Spleen (tissue), 11 donors: ENCODE results near the gene DDRGK1. TPM values are rescaled to one million over a fixed set of nuclear protein-coding genes. Genes with fewer than 3 reads are reported as not detected.

Source experiments
- DNase-seq: peaks from one replicate; pipeline ENCODE4 v3.0.0-alpha.2; 2020
- H3K27ac ChIP-seq, 8 donors: fragments of 200-600 bp; sonication (generic) in 7 of 8; 1 replicate in 4 of 8; 2 replicates in 4 of 8; pipeline versions ENCODE4 v1.5.0 to v1.8.0; 2016 to 2021; ENCODE audit warnings: inconsistent platforms in 4 of 8, mild to moderate bottlenecking in 4 of 8, moderate library complexity in 1 of 8
- H3K27me3 ChIP-seq, 7 donors: fragments of 200-600 bp; sonication (generic) in 6 of 7; replicated peaks in 1 of 7; 1 replicate in 4 of 7; 2 replicates in 3 of 7; pipeline versions ENCODE4 v1.5.0 to v1.8.0; 2016 to 2021; ENCODE audit warnings: inconsistent platforms in 3 of 7, mild to moderate bottlenecking in 1 of 7
- H3K36me3 ChIP-seq, 6 donors: fragments of 200-600 bp; sonication (generic) in 5 of 6; 1 replicate in 4 of 6; 2 replicates in 2 of 6; pipeline versions ENCODE4 v1.5.0 to v1.8.0; 2016 to 2021; ENCODE audit warnings: inconsistent platforms in 2 of 6
- H3K4me1 ChIP-seq, 6 donors: fragments of 200-600 bp; sonication (generic) in 5 of 6; 1 replicate in 3 of 6; 2 replicates in 3 of 6; pipeline versions ENCODE4 v1.5.0 to v1.8.0; 2016 to 2021; ENCODE audit warnings: inconsistent platforms in 3 of 6
- H3K4me3 ChIP-seq, 8 donors: fragments of 200-600 bp; sonication (generic) in 7 of 8; 1 replicate in 4 of 8; 2 replicates in 4 of 8; pipeline versions ENCODE4 v1.5.0 to v1.8.0; 2016 to 2021; ENCODE audit warnings: inconsistent platforms in 4 of 8, mild to moderate bottlenecking in 4 of 8, moderate library complexity in 2 of 8
- H3K9me3 ChIP-seq, 8 donors: fragments of 200-600 bp; sonication (generic) in 7 of 8; 1 replicate in 4 of 8; 2 replicates in 4 of 8; pipeline versions ENCODE4 v1.5.0 to v1.8.0; 2016 to 2021; ENCODE audit warnings: inconsistent platforms in 4 of 8
- POLR2A ChIP-seq, 3 donors: fragments of 450-650 bp; IDR thresholded peaks; one replicate each; pipeline ENCODE4 v1.5.1; 2017; ENCODE audit warnings: antibody characterized with exemption in 3 of 3, mild to moderate bottlenecking in 1 of 3
- POLR2AphosphoS5 ChIP-seq, 3 donors: sonication (generic); formaldehyde crosslinking; IDR thresholded peaks; one replicate each; pipeline ENCODE4 v1.5.1; 2017; ENCODE audit warnings: antibody characterized with exemption in 3 of 3
- WGBS, 5 donors: extraction: QIAGEN DNeasy Blood & Tissue Kit in 3 of 5; methylation state at CpG; one replicate each; pipeline versions ENCODE4 v1.1.5 to v1.1.7; 2013 to 2018; 5-methylcytosine and 5-hydroxymethylcytosine counted together
- intact Hi-C: fragments of 100-400 bp; cut with DNase I; formaldehyde crosslinking; loops from one replicate; pipeline ENCODE4 v1.15.0; 2023; ENCODE audit warnings: low total_unique reads
- polyA plus RNA-seq, 3 donors: library from polyadenylated mRNA; stranded (reverse); fragments of 200-250 nt; gene quantifications; one replicate each; pipeline ENCODE4 v1.2.1, GENCODE V29; 2013
- total RNA-seq, 7 donors: library from RNA; depleted of rRNA in 3 of 7; stranded (reverse); fragments of >200 nt in 3 of 7; fragmentation: NEBNext Ultra II Directional in 4 of 7; extraction: Animal tissue kit (Norgen Biotek cat#: 25700) in 4 of 7; gene quantifications; one replicate each; pipeline versions ENCODE4 v1.1.0 to v1.2.1, GENCODE V29; 2016 to 2021
- TF ChIP-seq, protein P1 (sequence below), 11 experiments: fragments of 200-600 bp in 7 of 11; fragments of 450-650 bp in 4 of 11; sonication (generic) in 4 of 11; IDR thresholded peaks in 8 of 11; conservative IDR thresholded peaks in 3 of 11; 1 replicate in 7 of 11; 2 replicates in 4 of 11; pipeline versions ENCODE4 v1.4.0 to v1.8.0; 2016 to 2021; ENCODE audit warnings: antibody characterized with exemption in 11 of 11, inconsistent platforms in 4 of 11, mild to moderate bottlenecking in 1 of 11
- donor health status: healthy with polysubstance abuse.
- donor health status: DM: no; HTN: no; CAD: no; lungs with moderate emphysema.
- donor health status: DM: no; HTN: no; CAD: no.
- donor health status: Bipolar disorder and iron deficiency.
- donor health status: healthy.
- donor health status: DM: no; HTN: no; CAD: no.
- donor health status: DM: yes; HTN: yes; CAD: no.

Gene DDRGK1
- total and polyA plus RNA-seq, 10 donors: 25.6 to 53.7 (median 42.2) TPM

DNA sequence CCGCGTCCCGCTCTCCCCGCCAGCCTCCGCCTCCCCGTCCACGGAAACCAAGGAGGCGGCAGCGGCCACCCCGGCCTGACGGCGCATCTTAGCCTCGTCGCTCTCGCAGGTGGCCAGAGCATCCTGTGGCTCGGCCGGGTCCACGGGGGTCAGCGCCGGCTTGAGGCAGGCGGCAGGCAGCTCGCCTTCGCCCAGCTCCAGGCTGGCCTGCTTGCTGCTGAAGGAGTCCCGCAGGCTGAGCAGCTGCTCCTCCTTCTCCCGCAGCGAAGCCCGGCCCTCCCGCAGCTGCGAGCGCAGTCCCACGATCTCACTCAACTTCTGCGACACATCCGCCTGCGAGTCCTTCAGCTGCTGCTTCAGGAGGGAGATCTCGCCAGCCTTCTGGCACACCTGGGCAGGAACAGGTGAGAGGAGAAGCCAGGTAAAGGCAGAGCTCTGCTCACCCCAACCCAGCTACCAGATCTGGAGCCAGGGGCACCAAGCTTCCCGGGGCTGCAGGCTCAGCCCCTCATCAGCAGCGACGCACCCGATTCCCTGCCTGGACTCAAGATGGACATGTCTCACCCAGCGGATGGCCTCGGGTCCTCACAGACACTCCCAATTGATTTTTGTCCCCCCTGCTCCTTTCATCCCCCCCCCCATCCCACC lies 39.6 kb downstream of the DDRGK1 start:
- Histone ChIP-seq H3K27ac (peak overlapping the region in 1 of 8 donors; percentile 30), H3K4me3 (peak overlapping the region in 3 of 8 donors; percentile 0 to 35 (median 5))

DNA sequence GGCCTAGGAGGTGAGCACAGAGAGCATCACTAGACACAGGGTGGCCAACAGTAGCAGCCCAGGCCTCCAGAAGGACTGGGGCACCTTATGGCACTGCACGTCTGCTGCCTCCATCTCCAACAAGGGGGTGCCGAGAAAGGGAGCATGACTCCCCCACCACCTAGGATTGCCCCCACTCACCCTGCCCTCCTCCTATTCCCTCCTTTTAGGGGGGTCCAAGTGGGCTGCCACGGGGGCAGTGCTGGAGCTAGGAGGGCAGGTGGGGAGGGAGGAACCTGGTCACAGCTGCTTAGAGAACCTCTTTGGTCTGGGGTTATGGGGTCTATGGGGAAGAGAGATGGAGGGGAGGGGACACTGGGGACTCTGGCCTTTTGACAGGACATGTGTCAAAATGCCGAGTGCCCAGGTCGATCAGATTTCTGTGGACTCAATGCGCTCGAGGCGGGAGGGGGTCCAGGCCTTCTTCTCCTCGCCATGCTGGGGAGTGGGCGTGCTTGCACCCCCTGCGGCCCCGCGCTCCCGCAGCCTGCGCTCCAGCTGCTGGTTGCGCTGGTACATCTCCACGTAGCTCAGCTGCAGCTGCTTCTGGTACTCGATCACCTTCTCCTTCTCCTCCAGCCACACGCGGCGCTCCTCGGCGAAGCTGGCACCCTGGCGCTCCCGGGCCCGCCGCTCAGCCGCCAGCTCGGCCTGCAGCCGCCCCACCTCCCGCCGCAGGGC lies 40.3 kb downstream of the DDRGK1 start:
- Histone ChIP-seq H3K4me3 (peak overlapping the region in 2 of 8 donors; percentile 0 to 5), H3K27ac (no peak overlapping the region), H3K27me3 (peaks cover 0 to 49% (median 24%) of the 10 kb centered on the region in 7 donors), H3K36me3 (no peaks in the 10 kb centered on the region), H3K9me3 (no peaks in the 10 kb centered on the region), H3K4me1 (peaks cover 0 to 35% (median 17%) of the 10 kb centered on the region in 6 donors)
- 79 to 92% (median 86%) methylated on average over 28 to 32 of the region's 32 CpGs for WGBS, 5 donors
- TF ChIP-seq, protein P1, sequence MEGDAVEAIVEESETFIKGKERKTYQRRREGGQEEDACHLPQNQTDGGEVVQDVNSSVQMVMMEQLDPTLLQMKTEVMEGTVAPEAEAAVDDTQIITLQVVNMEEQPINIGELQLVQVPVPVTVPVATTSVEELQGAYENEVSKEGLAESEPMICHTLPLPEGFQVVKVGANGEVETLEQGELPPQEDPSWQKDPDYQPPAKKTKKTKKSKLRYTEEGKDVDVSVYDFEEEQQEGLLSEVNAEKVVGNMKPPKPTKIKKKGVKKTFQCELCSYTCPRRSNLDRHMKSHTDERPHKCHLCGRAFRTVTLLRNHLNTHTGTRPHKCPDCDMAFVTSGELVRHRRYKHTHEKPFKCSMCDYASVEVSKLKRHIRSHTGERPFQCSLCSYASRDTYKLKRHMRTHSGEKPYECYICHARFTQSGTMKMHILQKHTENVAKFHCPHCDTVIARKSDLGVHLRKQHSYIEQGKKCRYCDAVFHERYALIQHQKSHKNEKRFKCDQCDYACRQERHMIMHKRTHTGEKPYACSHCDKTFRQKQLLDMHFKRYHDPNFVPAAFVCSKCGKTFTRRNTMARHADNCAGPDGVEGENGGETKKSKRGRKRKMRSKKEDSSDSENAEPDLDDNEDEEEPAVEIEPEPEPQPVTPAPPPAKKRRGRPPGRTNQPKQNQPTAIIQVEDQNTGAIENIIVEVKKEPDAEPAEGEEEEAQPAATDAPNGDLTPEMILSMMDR (IDR thresholded peaks at IDR 0.05 in 8 of 11, conservative IDR thresholded peaks at IDR 0.05 in 3 of 11): no peak
- no peak for TF ChIP-seq POLR2AphosphoS5 (IDR thresholded peaks at IDR 0.05)
- no peak for TF ChIP-seq POLR2A (IDR thresholded peaks at IDR 0.05)
- no peak for DNase-seq
- intact Hi-C loops: no loop called here

More for the DNA sequence above, 39.6 kb downstream of the DDRGK1 start:
- DNase-seq: no peak
- TF ChIP-seq POLR2AphosphoS5 (IDR thresholded peaks at IDR 0.05): peak in 1 of 3 donors; percentile 1
- TF ChIP-seq POLR2A (IDR thresholded peaks at IDR 0.05): no peak
- TF ChIP-seq, protein P1 (IDR thresholded peaks at IDR 0.05 in 8 of 11, conservative IDR thresholded peaks at IDR 0.05 in 3 of 11): no peak
- peaks cover 0 to 49% (median 24%) of the 10 kb centered on the region in 7 donors for H3K27me3 ChIP-seq
- WGBS, 5 donors: 73 to 90% (median 82%) methylated on average over 22 to 41 of the region's 41 CpGs
- H3K36me3 ChIP-seq: no peaks in the 10 kb centered on the region
- intact Hi-C loops: no loop called here
- H3K4me1 ChIP-seq: peaks cover 0 to 34% (median 17%) of the 10 kb centered on the region in 6 donors
- no peaks in the 10 kb centered on the region for H3K9me3 ChIP-seq

DNA sequence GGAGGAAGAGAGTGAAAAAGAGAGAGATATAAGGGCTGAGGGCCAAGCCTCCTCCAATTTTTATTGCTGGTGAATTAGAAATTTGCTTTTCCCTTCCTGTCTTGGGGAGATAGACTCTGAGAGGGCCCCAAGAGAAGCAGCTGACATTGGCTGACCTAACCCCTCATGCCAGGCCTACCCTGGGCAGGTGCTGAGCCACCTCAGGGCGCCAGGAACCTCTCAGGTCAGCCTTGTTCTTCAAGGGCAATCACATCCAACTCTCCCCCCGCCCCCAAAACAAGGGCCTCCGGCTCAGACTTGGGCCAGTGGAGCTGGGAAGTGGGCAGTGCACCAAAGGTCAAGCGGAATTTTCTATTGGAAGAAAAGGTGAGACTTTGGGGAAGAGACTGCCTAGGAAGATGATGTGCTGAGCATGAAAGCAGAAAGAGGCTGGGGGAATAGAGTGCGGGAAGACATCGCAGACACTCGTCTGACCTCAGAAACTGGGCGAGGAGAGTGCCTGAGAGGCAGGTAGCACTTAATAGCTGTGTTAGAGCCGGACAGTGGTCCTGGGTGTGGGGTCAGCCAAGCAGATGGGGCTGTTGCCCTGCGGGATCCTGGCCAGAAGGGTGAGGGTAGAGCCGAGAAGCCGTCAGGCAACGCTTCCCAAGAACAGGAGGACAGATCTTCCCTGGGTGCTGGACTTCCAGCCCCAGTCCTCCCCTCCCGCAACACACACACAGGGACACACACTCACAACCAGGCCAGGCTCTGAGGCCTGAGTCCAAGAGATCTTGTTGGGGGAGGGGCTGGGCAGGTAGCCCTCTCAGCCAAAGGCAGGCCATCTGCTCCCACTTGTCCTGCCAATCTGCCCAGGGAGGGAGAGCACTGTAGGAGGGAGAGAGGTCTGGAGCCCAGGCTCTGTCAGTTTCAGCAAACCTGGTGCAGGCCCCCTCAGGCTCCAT lies 41.1 kb downstream of the DDRGK1 start:
- Histone ChIP-seq H3K4me1 (peaks cover 6 to 41% (median 24%) of the 10 kb centered on the region in 6 donors), H3K36me3 (no peaks in the 10 kb centered on the region), H3K4me3 (no peak overlapping the region), H3K9me3 (no peaks in the 10 kb centered on the region), H3K27ac (no peak overlapping the region), H3K27me3 (peaks cover 0 to 41% (median 24%) of the 10 kb centered on the region in 7 donors)
- intact Hi-C loops: no loop called here
- WGBS, 5 donors: 89 to 94% (median 92%) methylated on average over 13 to 14 of the region's 14 CpGs
- TF ChIP-seq POLR2AphosphoS5 (IDR thresholded peaks at IDR 0.05): no peak
- TF ChIP-seq POLR2A (IDR thresholded peaks at IDR 0.05): no peak
- TF ChIP-seq, protein P1 (IDR thresholded peaks at IDR 0.05 in 8 of 11, conservative IDR thresholded peaks at IDR 0.05 in 3 of 11): no peak
- DNase-seq: no peak
